Measurements from ENCODE around the gene SF3B5. TPM values are rescaled to one million over a fixed set of nuclear protein-coding genes. Genes with fewer than 3 reads are reported as not detected.

Gene SF3B5
- total RNA-seq, 1 donor: 78.6 TPM

DNA sequence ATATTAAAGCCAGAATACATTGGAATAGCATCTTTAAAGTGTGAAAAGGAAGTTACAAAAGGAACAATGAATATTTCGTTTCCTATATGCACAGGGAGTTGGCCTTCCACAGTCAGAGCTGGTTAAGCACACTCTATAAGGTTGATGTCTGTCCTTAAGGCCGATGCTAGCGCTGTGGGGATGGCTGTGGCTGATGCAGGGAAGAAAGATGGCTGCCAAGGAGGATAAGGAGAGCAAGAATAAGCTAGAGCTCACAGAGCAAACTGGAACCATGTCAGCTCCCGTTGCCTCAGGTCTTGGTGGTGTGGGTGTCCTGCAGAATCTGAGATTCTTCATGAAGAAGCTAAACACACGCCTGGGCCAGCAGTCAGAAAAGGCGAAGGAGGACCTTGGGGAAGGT, 34.1 kb upstream of the SF3B5 start:
- no peak for DNase-seq (ENCODE audit: low read depth)
- TF ChIP-seq CTCF (IDR thresholded peaks at IDR 0.05; ENCODE audit: insufficient read depth, low read depth, low read length): no peak
- H3K4me3 ChIP-seq (ENCODE audit: low read depth, low read length): no peak overlapping the region

DNA sequence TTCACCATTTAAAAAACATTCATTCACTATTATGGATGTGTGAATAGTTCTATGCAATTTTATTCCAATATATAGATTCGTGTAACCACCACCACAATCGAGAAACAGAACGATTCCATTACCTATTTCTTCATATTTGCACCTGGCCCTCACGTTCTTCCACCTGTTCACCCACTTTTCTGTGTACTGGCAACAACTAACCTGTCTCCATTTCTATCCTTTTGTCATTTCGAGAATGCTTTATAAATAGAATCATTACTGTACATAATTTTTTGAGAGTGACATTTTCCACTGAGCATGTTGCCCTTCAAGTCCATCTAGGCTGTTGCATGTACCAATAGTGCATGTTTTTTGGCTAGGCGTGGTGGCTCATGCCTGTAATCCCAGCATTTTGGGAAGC, 31.7 kb upstream of the SF3B5 start:
- TF ChIP-seq CTCF (IDR thresholded peaks at IDR 0.05; ENCODE audit: insufficient read depth, low read depth, low read length): no peak

GRCh38 chr6:144123836-144124235, 28.5 kb upstream of the SF3B5 start:
- H3K4me3 ChIP-seq (ENCODE audit: low read depth, low read length): no peak overlapping the region
- TF ChIP-seq CTCF (IDR thresholded peaks at IDR 0.05; ENCODE audit: insufficient read depth, low read depth, low read length): no peak

More for the DNA sequence above, 31.7 kb upstream of the SF3B5 start:
- no peak for DNase-seq (ENCODE audit: low read depth)
- H3K4me3 ChIP-seq (ENCODE audit: low read depth, low read length): no peak overlapping the region

DNA sequence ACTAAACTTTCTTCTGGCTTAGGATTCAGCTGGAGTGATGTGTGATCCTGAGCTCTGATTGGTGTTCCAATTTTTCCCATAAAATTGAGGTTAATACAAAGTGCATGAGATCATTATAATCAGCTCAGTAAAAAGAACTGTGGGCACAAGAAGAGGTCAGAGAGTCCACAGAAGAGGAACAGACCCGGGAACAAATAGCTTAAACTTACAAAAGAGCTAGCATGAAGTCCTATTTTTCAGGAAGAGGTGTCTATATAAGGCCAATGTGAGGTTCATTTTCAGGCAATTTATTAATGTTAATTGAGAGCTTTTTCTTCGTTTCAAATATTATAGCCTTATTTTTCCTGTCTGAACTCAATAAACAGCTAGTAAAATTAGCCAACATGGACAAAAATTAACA, 28.0 kb upstream of the SF3B5 start:
- TF ChIP-seq CTCF (IDR thresholded peaks at IDR 0.05; ENCODE audit: insufficient read depth, low read depth, low read length): no peak
- H3K4me3 ChIP-seq (ENCODE audit: low read depth, low read length): no peak overlapping the region
- no peak for DNase-seq (ENCODE audit: low read depth)

More at GRCh38 chr6:144123836-144124235, 28.5 kb upstream of the SF3B5 start:
- DNase-seq (ENCODE audit: low read depth): no peak

DNA sequence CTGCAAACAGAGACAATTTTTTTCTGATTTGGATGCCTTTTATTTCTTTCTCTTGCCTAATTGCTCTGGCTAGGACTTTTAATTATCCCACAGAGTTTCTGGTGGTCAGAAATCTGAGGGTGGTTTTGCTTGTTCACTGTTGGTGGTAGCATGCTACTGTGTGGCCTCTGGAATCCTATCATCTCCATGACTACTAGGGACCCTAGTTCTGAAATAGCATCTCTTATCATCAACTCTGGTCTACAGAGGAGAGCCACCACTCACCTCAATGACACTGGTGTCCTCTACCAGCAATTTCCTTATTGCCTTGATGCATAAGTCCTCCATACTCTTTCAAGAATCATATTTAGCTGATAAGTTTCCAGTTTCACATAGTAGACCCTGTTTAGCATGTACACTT, 27.5 kb upstream of the SF3B5 start:
- no peak for DNase-seq (ENCODE audit: low read depth)
- TF ChIP-seq CTCF (IDR thresholded peaks at IDR 0.05; ENCODE audit: insufficient read depth, low read depth, low read length): no peak
- no peak overlapping the region for H3K4me3 ChIP-seq (ENCODE audit: low read depth, low read length)

GRCh38 chr6:144119376-144119775, 24.0 kb upstream of the SF3B5 start:
- no peak for DNase-seq (ENCODE audit: low read depth)
- no peak for TF ChIP-seq CTCF (IDR thresholded peaks at IDR 0.05; ENCODE audit: insufficient read depth, low read depth, low read length)

DNA sequence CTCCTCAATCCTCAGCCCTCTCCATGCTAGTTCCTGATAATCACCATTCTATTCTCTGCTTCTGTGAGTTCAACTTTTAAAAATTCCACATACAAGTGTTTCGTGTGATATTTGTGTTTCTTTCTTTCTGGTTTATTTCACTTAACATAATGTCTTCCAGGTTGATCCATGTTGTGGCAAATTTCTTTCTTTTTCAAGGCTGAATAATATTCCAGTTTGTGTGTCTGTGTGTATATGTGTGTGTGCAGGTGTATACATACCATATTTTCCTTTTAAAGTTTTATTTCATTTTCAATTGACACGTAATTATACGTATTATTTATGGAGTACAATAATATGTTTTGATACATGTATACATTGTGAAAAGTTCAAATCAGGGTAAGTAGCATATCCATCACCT, 19.8 kb upstream of the SF3B5 start:
- TF ChIP-seq CTCF (IDR thresholded peaks at IDR 0.05; ENCODE audit: insufficient read depth, low read depth, low read length): no peak
- no peak for DNase-seq (ENCODE audit: low read depth)
- no peak overlapping the region for H3K4me3 ChIP-seq (ENCODE audit: low read depth, low read length)

More at GRCh38 chr6:144119376-144119775, 24.0 kb upstream of the SF3B5 start:
- H3K4me3 ChIP-seq (ENCODE audit: low read depth, low read length): no peak overlapping the region

All from fibroblast of villous mesenchyme (primary cell).